Endothelial cell of umbilical vein (primary cell): ENCODE data around the gene LAMC3. TPM values are rescaled to one million over a fixed set of nuclear protein-coding genes. Genes with fewer than 3 reads are reported as not detected.

Source experiments
- BruUV-seq: library from RNA; stranded (reverse); fragments of 400-500 nt; replicated peaks from 2 replicates; lab custom pipeline; 2021; lab: Mats Ljungman, UMichigan
- CTCF ChIA-PET: fragments of 300-600, 350-600 bp; sonication (Branson Sonifier 250); formaldehyde crosslinking; loops from one replicate; lab custom pipeline; 2021; ENCODE audit warnings: antibody characterized with exemption, inconsistent platforms; lab: Charles Lee
- POLR2A ChIA-PET: fragments of 300-600, 350-600 bp; sonication (Branson Sonifier 250); formaldehyde crosslinking; loops from one replicate; lab custom pipeline; 2021; ENCODE audit warnings: antibody characterized with exemption, inconsistent platforms; lab: Charles Lee
- DNase-seq: peaks from one replicate; pipeline ENCODE4 v3.0.0-alpha.2; 2011; ENCODE audit warnings: low read depth, low spot score
- FAIRE-seq: peaks from 2 replicates; lab custom pipeline; 2011; peaks lifted over from hg19 to GRCh38; lab: Jason Lieb, UNC
- H2AFZ ChIP-seq: 2 replicates; pipeline ENCODE4 v1.6.0; 2012; ENCODE audit warnings: low read depth, low read length, control low read depth, inconsistent platforms
- H3K27ac ChIP-seq: 2 replicates; pipeline ENCODE4 v1.5.1; 2011; ENCODE audit warnings: low read depth, mild to moderate bottlenecking, control low read depth, low read length, moderate library complexity; ENCODE audit not compliant: insufficient read depth
- H3K27me3 ChIP-seq, 2 experiments: 2 replicates each; pipeline versions ENCODE4 v1.6.0 to v1.6.1; 2011; ENCODE audit warnings: low read length in 2 of 2, mixed read lengths in 1 of 2; ENCODE audit not compliant: control insufficient read depth in 2 of 2, insufficient read depth in 2 of 2
- H3K36me3 ChIP-seq, 2 experiments: 2 replicates in 1 of 2; 3 replicates in 1 of 2; pipeline ENCODE4 v1.5.1; 2011; ENCODE audit warnings: low read length in 2 of 2, mild to moderate bottlenecking in 1 of 2, moderate library complexity in 1 of 2; ENCODE audit not compliant: control insufficient read depth in 2 of 2, insufficient read depth in 2 of 2; ENCODE audit errors: extremely low read depth in 1 of 2
- H3K4me1 ChIP-seq: 3 replicates; pipeline ENCODE4 v1.5.1; 2011; ENCODE audit warnings: mild to moderate bottlenecking, low read length; ENCODE audit not compliant: control insufficient read depth, insufficient read depth; ENCODE audit errors: extremely low read depth
- H3K4me2 ChIP-seq: 2 replicates; pipeline ENCODE4 v1.6.1; 2011; ENCODE audit warnings: low read length, control low read depth, mixed read lengths; ENCODE audit not compliant: insufficient read depth
- H3K4me3 ChIP-seq, 3 experiments: fragments of 200-600 bp in 1 of 3; sonication (generic), shearing (Covaris generic) in 1 of 3; replicated peaks in 1 of 3; 2 replicates each; pipeline ENCODE4 v1.5.1; 2011 to 2016; ENCODE audit warnings: control low read depth in 3 of 3, low read length in 3 of 3, mild to moderate bottlenecking in 2 of 3, inconsistent platforms in 1 of 3, low read depth in 1 of 3, moderate library complexity in 1 of 3; ENCODE audit not compliant: insufficient read depth in 1 of 3
- H3K79me2 ChIP-seq: 2 replicates; pipeline ENCODE4 v1.6.0; 2012; ENCODE audit warnings: low read length, inconsistent platforms; ENCODE audit not compliant: control insufficient read depth, insufficient read depth
- H3K9ac ChIP-seq: replicated peaks from 2 replicates; pipeline ENCODE3; 2011; ENCODE audit warnings: low read length, control low read depth; ENCODE audit not compliant: insufficient read depth; ENCODE audit errors: extremely low read depth
- H3K9me1 ChIP-seq: replicated peaks from 3 replicates; pipeline ENCODE4 v1.6.0; 2011; ENCODE audit warnings: mild to moderate bottlenecking, low read length; ENCODE audit not compliant: control insufficient read depth, insufficient read depth; ENCODE audit errors: extremely low read depth
- H3K9me3 ChIP-seq: replicated peaks from 2 replicates; pipeline ENCODE4 v1.5.1; 2012; ENCODE audit warnings: low read length, inconsistent platforms; ENCODE audit not compliant: control insufficient read depth, insufficient read depth
- H4K20me1 ChIP-seq: replicated peaks from 2 replicates; pipeline ENCODE3; 2011; ENCODE audit warnings: mild to moderate bottlenecking, low read length; ENCODE audit not compliant: control insufficient read depth, insufficient read depth; ENCODE audit errors: extremely low read depth
- EZH2 ChIP-seq: IDR thresholded peaks from 2 replicates; pipeline ENCODE4 v1.6.1; 2012; ENCODE audit warnings: borderline replicate concordance, low read depth, mild to moderate bottlenecking, moderate library complexity, low read length, inconsistent platforms; ENCODE audit not compliant: severe bottlenecking
- FOS ChIP-seq: IDR thresholded peaks from 2 replicates; pipeline ENCODE4 v1.6.1; 2011; ENCODE audit warnings: mild to moderate bottlenecking, low read length, moderate library complexity, borderline replicate concordance; ENCODE audit not compliant: insufficient read depth
- GATA2 ChIP-seq: IDR thresholded peaks from 2 replicates; pipeline ENCODE4 v1.7.0; 2011; ENCODE audit warnings: low read depth, mild to moderate bottlenecking, moderate library complexity, mixed read lengths, low read length; ENCODE audit not compliant: insufficient read length, insufficient read depth
- JUN ChIP-seq: IDR thresholded peaks from 2 replicates; pipeline ENCODE4 v1.6.1; 2011; ENCODE audit warnings: borderline replicate concordance, low read depth; ENCODE audit not compliant: insufficient read length, insufficient read depth
- MYC ChIP-seq: IDR thresholded peaks from one replicate; pipeline ENCODE4 v1.6.1; 2011; ENCODE audit warnings: mild to moderate bottlenecking, low read depth, low read length
- POLR2A ChIP-seq: IDR thresholded peaks from 2 replicates; pipeline ENCODE4 v1.6.1; 2012; ENCODE audit warnings: low read depth, mild to moderate bottlenecking, control low read depth, low read length
- POLR2AphosphoS5 ChIP-seq: IDR thresholded peaks from 2 replicates; pipeline ENCODE4 v1.6.1; 2012; ENCODE audit warnings: low read depth, mild to moderate bottlenecking, control low read depth, low read length, moderate library complexity; ENCODE audit not compliant: insufficient read depth
- dilution Hi-C: fragments of 300-500 bp; cut with MboI; formaldehyde crosslinking; loops from one replicate; pipeline ENCODE4 v1.15.0; 2019; ENCODE audit warnings: low sequenced_read_pairs; ENCODE audit not compliant: extremely low pct_ligation_motif_present
- intact Hi-C: fragments of 100-400 bp; cut with micrococcal nuclease; formaldehyde crosslinking; loops from one replicate; pipeline ENCODE4 v1.10.0; 2022
- polyA plus RNA-seq, 4 experiments: library from polyadenylated mRNA; depleted of rRNA in 3 of 4; stranded (reverse) in 3 of 4; unstranded in 1 of 4; fragments of >200 nt; gene quantifications; 2 replicates each; pipeline versions ENCODE4 v1.2.1 to v1.2.3, GENCODE V29; 2011 to 2012; ENCODE audit warnings: missing spikeins in 1 of 4
- total RNA-seq: library from RNA; stranded (reverse); gene quantifications from 2 replicates; pipeline ENCODE4 v1.2.3, GENCODE V29; 2021
- TF ChIP-seq, protein P1 (sequence below), 2 donors: IDR thresholded peaks; 1 replicate in 1 of 2; 2 replicates in 1 of 2; pipeline ENCODE4 v1.5.1; 2011; ENCODE audit warnings: low read length in 2 of 2, mild to moderate bottlenecking in 2 of 2, moderate library complexity in 2 of 2, control low read depth in 1 of 2, inconsistent platforms in 1 of 2, low read depth in 1 of 2; ENCODE audit not compliant: insufficient read depth in 1 of 2; ENCODE audit errors: extremely low read depth in 1 of 2
- TF ChIP-seq, protein P2 (sequence below): IDR thresholded peaks from 2 replicates; pipeline ENCODE4 v1.6.1; 2011; ENCODE audit not compliant: insufficient read depth, insufficient read length

Gene LAMC3
- total and polyA plus RNA-seq, 2 donors (not counting 3 experiments of a cell fraction or from before 2014, with no cell fraction given), result 0.18 to 0.38 TPM

DNA sequence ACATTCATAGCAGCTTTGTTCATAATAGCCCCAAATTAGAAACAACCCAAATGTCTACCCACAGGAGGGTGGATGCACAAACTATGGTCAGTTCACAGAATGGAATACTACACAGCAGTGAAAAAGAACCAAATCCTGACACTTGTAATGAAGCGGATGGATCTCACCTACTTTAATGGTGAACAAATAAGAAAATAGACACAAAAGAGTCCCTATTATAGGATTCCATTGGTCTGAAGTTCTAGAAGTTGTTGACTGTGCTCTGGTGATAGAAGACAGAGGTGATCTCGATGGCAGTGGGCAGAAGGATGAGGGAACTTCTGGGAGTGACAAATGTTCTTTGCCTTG lies 20.6 kb upstream of the LAMC3 start:
- TF ChIP-seq, protein P1, sequence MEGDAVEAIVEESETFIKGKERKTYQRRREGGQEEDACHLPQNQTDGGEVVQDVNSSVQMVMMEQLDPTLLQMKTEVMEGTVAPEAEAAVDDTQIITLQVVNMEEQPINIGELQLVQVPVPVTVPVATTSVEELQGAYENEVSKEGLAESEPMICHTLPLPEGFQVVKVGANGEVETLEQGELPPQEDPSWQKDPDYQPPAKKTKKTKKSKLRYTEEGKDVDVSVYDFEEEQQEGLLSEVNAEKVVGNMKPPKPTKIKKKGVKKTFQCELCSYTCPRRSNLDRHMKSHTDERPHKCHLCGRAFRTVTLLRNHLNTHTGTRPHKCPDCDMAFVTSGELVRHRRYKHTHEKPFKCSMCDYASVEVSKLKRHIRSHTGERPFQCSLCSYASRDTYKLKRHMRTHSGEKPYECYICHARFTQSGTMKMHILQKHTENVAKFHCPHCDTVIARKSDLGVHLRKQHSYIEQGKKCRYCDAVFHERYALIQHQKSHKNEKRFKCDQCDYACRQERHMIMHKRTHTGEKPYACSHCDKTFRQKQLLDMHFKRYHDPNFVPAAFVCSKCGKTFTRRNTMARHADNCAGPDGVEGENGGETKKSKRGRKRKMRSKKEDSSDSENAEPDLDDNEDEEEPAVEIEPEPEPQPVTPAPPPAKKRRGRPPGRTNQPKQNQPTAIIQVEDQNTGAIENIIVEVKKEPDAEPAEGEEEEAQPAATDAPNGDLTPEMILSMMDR (IDR thresholded peaks at IDR 0.05; ENCODE audit: extremely low read depth in 1 of 2, insufficient read depth in 1 of 2, low read depth in 1 of 2, low read length in 2 of 2), result no peak
- TF ChIP-seq FOS (no peak), POLR2A (no peak), EZH2 (no peak), MYC (no peak), GATA2 (no peak), JUN (no peak), POLR2AphosphoS5 (no peak)
- TF ChIP-seq, protein P2, sequence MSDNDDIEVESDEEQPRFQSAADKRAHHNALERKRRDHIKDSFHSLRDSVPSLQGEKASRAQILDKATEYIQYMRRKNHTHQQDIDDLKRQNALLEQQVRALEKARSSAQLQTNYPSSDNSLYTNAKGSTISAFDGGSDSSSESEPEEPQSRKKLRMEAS, result no peak
- Histone ChIP-seq H3K79me2 (no peaks in the 10 kb centered on the region), H3K36me3 (no peaks in the 10 kb centered on the region), H4K20me1 (no peaks in the 10 kb centered on the region), H3K27ac (no peak overlapping the region), H3K4me1 (no peaks in the 10 kb centered on the region), H3K27me3 (peaks cover 4 to 12% of the 10 kb centered on the region in 2 experiments), H3K4me3 (no peak overlapping the region), H2AFZ (no peak overlapping the region), H3K9me3 (no peaks in the 10 kb centered on the region), H3K9ac (no peak overlapping the region), H3K9me1 (no peaks in the 10 kb centered on the region), H3K4me2 (no peak overlapping the region)
- intact Hi-C loops (no loop called here), dilution Hi-C loops (no loop called here)
- POLR2A ChIA-PET, result no interaction called here
- DNase-seq (no peak), FAIRE-seq (no peak)
- CTCF ChIA-PET, result no interaction called here
- BruUV-seq, result no TSS peak
